K562 (cell line): Measurements from ENCODE around the gene ANO1. TPM values are rescaled to one million over a fixed set of nuclear protein-coding genes. Genes with fewer than 3 reads are reported as not detected.

Experiments used
- ATAC-seq: fragments of 200-7000 bp; cut with Tn5 transposase; 3 replicates; pipeline ENCODE4 v1.9.1; 2020; ENCODE audit warnings: moderate library complexity
- BruUV-seq: library from RNA; stranded (reverse); fragments of 400-500 nt; replicated peaks from 2 replicates; lab custom pipeline; 2021; lab: Mats Ljungman, UMichigan
- CTCF ChIA-PET: fragments of 300-600 bp; formaldehyde crosslinking; extraction: SDS; loops from one replicate; lab custom pipeline; 2021; ENCODE audit warnings: low intra/inter-chr PET ratio; lab: Yijun Ruan, JAX
- POLR2A ChIA-PET: fragments of 300-600, 350-650 bp; sonication (Branson Sonifier 250); formaldehyde crosslinking; extraction: SDS; loops from one replicate; lab custom pipeline; 2021; ENCODE audit warnings: antibody characterized with exemption, inconsistent platforms; lab: Yijun Ruan, JAX
- DNase-seq, 4 experiments: peaks; one replicate each; pipeline versions ENCODE4 v3.0.0 to v3.0.0-alpha.2; 2011 to 2018; ENCODE audit warnings: low spot score in 3 of 4, mixed read lengths in 3 of 4; ENCODE audit errors: extremely low read depth in 1 of 4
- FAIRE-seq: peaks from 2 replicates; lab custom pipeline; 2011; peaks lifted over from hg19 to GRCh38; lab: Jason Lieb, UNC
- H2AFZ ChIP-seq: 2 replicates; pipeline ENCODE4 v1.6.0; 2011; ENCODE audit warnings: low read depth, low read length, control low read depth, inconsistent platforms
- H3K27ac ChIP-seq: fragments of 200-600 bp; 3 replicates; pipeline ENCODE4 v1.8.0; 2011; ENCODE audit warnings: low read depth, mild to moderate bottlenecking, control low read depth, inconsistent platforms, low read length, moderate library complexity, mixed read lengths; ENCODE audit errors: extremely low read depth
- H3K27me3 ChIP-seq, 2 experiments: fragments of 300-600 bp in 1 of 2; 2 replicates in 1 of 2; 3 replicates in 1 of 2; pipeline versions ENCODE4 v1.6.0 to v1.8.0; 2011; ENCODE audit warnings: inconsistent platforms in 2 of 2, low read length in 2 of 2, mild to moderate bottlenecking in 1 of 2, mixed read lengths in 1 of 2, moderate library complexity in 1 of 2; ENCODE audit not compliant: control insufficient read depth in 2 of 2, insufficient read depth in 2 of 2
- H3K36me3 ChIP-seq: fragments of 300-600 bp; 3 replicates; pipeline ENCODE4 v1.8.0; 2011; ENCODE audit warnings: mild to moderate bottlenecking, low read length, inconsistent platforms; ENCODE audit not compliant: control insufficient read depth, insufficient read depth
- H3K4me1 ChIP-seq, 2 experiments: fragments of 200-600 bp in 1 of 2; replicated peaks in 1 of 2; 2 replicates in 1 of 2; 3 replicates in 1 of 2; pipeline versions ENCODE4 v1.5.1 to v1.8.0; 2011; ENCODE audit warnings: inconsistent platforms in 2 of 2, low read length in 2 of 2, mild to moderate bottlenecking in 1 of 2, mixed read lengths in 1 of 2, moderate library complexity in 1 of 2; ENCODE audit not compliant: control insufficient read depth in 2 of 2, insufficient read depth in 2 of 2
- H3K4me2 ChIP-seq: 2 replicates; pipeline ENCODE4 v1.6.1; 2011; ENCODE audit warnings: low read length, control low read depth, inconsistent platforms, mixed read lengths; ENCODE audit not compliant: insufficient read depth
- H3K4me3 ChIP-seq: fragments of 200-600 bp; sonication (generic), shearing (Covaris generic); 2 replicates; pipeline ENCODE4 v1.5.1; 2016; ENCODE audit warnings: control low read depth, inconsistent platforms
- H3K79me2 ChIP-seq: fragments of 200-600 bp; 3 replicates; pipeline ENCODE4 v1.8.0; 2011; ENCODE audit warnings: low read length, inconsistent platforms; ENCODE audit not compliant: control insufficient read depth, insufficient read depth
- H3K9ac ChIP-seq, 2 experiments: 2 replicates each; pipeline versions ENCODE4 v1.6.0 to v1.6.1; 2011; ENCODE audit warnings: low read depth in 2 of 2, low read length in 2 of 2, control low read depth in 1 of 2, inconsistent platforms in 1 of 2, mild to moderate bottlenecking in 1 of 2, mixed read lengths in 1 of 2; ENCODE audit not compliant: insufficient read depth in 1 of 2
- H3K9me1 ChIP-seq: one replicate; pipeline ENCODE4 v1.6.0; 2011; ENCODE audit warnings: inconsistent platforms, mild to moderate bottlenecking, low read length, moderate library complexity; ENCODE audit not compliant: control insufficient read depth, insufficient read depth
- H3K9me3 ChIP-seq: replicated peaks from 2 replicates; pipeline ENCODE4 v1.5.1; 2011; ENCODE audit warnings: low read depth, low read length, inconsistent platforms; ENCODE audit not compliant: control insufficient read depth, insufficient read depth
- H4K20me1 ChIP-seq: replicated peaks from 2 replicates; pipeline ENCODE4 v1.6.1; 2011; ENCODE audit warnings: low read length, inconsistent platforms, mixed read lengths; ENCODE audit not compliant: control insufficient read depth, insufficient read depth
- ARNT ChIP-seq, 2 experiments: fragments of 450-650 bp; IDR thresholded peaks; 2 replicates each; pipeline ENCODE4 v1.6.1; 2016; ENCODE audit warnings: mild to moderate bottlenecking in 1 of 2
- CREB3 ChIP-seq: fragments of 450-650 bp; conservative IDR thresholded peaks from 2 replicates; pipeline ENCODE4 v1.6.1; 2016; ENCODE audit warnings: missing genetic modification characterization, low read depth, mild to moderate bottlenecking, missing compliant biosample characterization, moderate library complexity
- ELK1 ChIP-seq: sonication (generic); formaldehyde crosslinking; IDR thresholded peaks from 2 replicates; pipeline ENCODE4 v1.8.1; 2022; ENCODE audit warnings: missing genetic modification reagents
- FOXJ2 ChIP-seq: fragments of 200-800 bp; sonication (Bioruptor generic); IDR thresholded peaks from 2 replicates; pipeline ENCODE4 v1.6.1; 2016; ENCODE audit warnings: missing genetic modification characterization, missing compliant biosample characterization
- GATAD2B ChIP-seq: fragments of 450-650 bp; IDR thresholded peaks from 2 replicates; pipeline ENCODE4 v1.6.1; 2017; ENCODE audit warnings: mild to moderate bottlenecking, borderline replicate concordance
- MCM7 ChIP-seq, 2 experiments: fragments of 450-650 bp; IDR thresholded peaks; 2 replicates each; pipeline ENCODE4 v1.6.1; 2016 to 2018
- MED1 ChIP-seq: sonication (generic); formaldehyde crosslinking; IDR thresholded peaks from 2 replicates; pipeline ENCODE4 v1.8.1; 2023; ENCODE audit warnings: missing genetic modification reagents, borderline replicate concordance
- MEF2D ChIP-seq: conservative IDR thresholded peaks from 2 replicates; pipeline ENCODE4 v1.6.1; 2016; ENCODE audit warnings: low read depth, missing genetic modification characterization, missing compliant biosample characterization
- MTA3 ChIP-seq: fragments of 450-650 bp; formaldehyde crosslinking; IDR thresholded peaks from 2 replicates; pipeline ENCODE4 v1.6.1; 2017; ENCODE audit warnings: mild to moderate bottlenecking, borderline replicate concordance
- MXI1 ChIP-seq: IDR thresholded peaks from 2 replicates; pipeline ENCODE4 v1.6.1; 2011; ENCODE audit warnings: low read depth, mild to moderate bottlenecking, improper control_type of control experiment, low read length
- NCOA6 ChIP-seq: fragments of 450-650 bp; IDR thresholded peaks from 2 replicates; pipeline ENCODE4 v1.6.1; 2017; ENCODE audit warnings: mild to moderate bottlenecking
- RHOXF2B ChIP-seq: fragments of 250-450 bp; sonication (Bioruptor Pico); conservative IDR thresholded peaks from 2 replicates; pipeline ENCODE4 v1.5.1; 2021
- TFAM ChIP-seq: fragments of 250-450 bp; sonication (Bioruptor Pico); conservative IDR thresholded peaks from 2 replicates; pipeline ENCODE4 v1.5.0; 2021; ENCODE audit warnings: mild to moderate bottlenecking, moderate library complexity
- ZBTB43 ChIP-seq: sonication (generic); formaldehyde crosslinking; IDR thresholded peaks from 2 replicates; pipeline ENCODE4 v1.8.0; 2023; ENCODE audit warnings: mild to moderate bottlenecking, missing genetic modification reagents
- ZBTB5 ChIP-seq: fragments of 450-650 bp; IDR thresholded peaks from 2 replicates; pipeline ENCODE4 v1.6.1; 2017; ENCODE audit warnings: antibody characterized with exemption
- ZNF12 ChIP-seq: sonication (generic); formaldehyde crosslinking; IDR thresholded peaks from 2 replicates; pipeline ENCODE4 v1.4.0; 2020; ENCODE audit warnings: mild to moderate bottlenecking, missing genetic modification reagents
- ZNF707 ChIP-seq: fragments of 250-450 bp; sonication (Bioruptor Pico); conservative IDR thresholded peaks from 2 replicates; pipeline ENCODE4 v1.8.0; 2022; ENCODE audit warnings: inconsistent platforms, mild to moderate bottlenecking, moderate library complexity
- WGBS: fragments of 100-300 bp; shearing (Covaris generic); methylation state at CpG from one replicate; pipeline ENCODE4 v1.1.6; 2016; ENCODE audit warnings: low coverage, mixed read lengths; ENCODE audit not compliant: insufficient coverage; ENCODE audit errors: missing lambda C conversion rate; 5-methylcytosine and 5-hydroxymethylcytosine counted together
- in situ Hi-C: fragments of 300-500 bp; cut with MboI; formaldehyde crosslinking; loops from 4 replicates; pipeline ENCODE4 v1.15.0; 2018; ENCODE audit warnings: inconsistent platforms, mixed read lengths
- intact Hi-C: fragments of 100-400 bp; cut with micrococcal nuclease; formaldehyde crosslinking; loops from 2 replicates; pipeline ENCODE4 v1.14.2; 2022
- polyA plus RNA-seq, 8 experiments: library from polyadenylated mRNA; depleted of rRNA in 4 of 8; stranded (reverse) in 5 of 8; unstranded in 3 of 8; fragments of >200 nt; fragmentation: Nextera tagmentation in 2 of 8; fragmentation: Illumina TruSeq in 1 of 8; extraction: Ambion mirVana in 2 of 8; extraction: Trizol in 1 of 8; gene quantifications; 2 replicates each; pipeline versions ENCODE4 v1.2.1 to v1.2.3, GENCODE V29; 2011 to 2014; ENCODE audit warnings: inconsistent platforms in 1 of 8, missing spikeins in 1 of 8
- total RNA-seq, 7 experiments: library from RNA; depleted of rRNA in 6 of 7; stranded (reverse); fragments of >200 nt in 6 of 7; fragmentation: Illumina TruSeq in 2 of 7; extraction: Trizol in 2 of 7; gene quantifications; 2 replicates each; pipeline versions ENCODE4 v1.2.1 to v1.2.3, GENCODE V29; 2011 to 2021; ENCODE audit warnings: low replicate concordance in 1 of 7

The ANO1 gene
- total and polyA plus RNA-seq, 9 of the 15 experiments (the other 6 are each of a cell fraction or from before 2014, with no cell fraction given), result not detected

DNA sequence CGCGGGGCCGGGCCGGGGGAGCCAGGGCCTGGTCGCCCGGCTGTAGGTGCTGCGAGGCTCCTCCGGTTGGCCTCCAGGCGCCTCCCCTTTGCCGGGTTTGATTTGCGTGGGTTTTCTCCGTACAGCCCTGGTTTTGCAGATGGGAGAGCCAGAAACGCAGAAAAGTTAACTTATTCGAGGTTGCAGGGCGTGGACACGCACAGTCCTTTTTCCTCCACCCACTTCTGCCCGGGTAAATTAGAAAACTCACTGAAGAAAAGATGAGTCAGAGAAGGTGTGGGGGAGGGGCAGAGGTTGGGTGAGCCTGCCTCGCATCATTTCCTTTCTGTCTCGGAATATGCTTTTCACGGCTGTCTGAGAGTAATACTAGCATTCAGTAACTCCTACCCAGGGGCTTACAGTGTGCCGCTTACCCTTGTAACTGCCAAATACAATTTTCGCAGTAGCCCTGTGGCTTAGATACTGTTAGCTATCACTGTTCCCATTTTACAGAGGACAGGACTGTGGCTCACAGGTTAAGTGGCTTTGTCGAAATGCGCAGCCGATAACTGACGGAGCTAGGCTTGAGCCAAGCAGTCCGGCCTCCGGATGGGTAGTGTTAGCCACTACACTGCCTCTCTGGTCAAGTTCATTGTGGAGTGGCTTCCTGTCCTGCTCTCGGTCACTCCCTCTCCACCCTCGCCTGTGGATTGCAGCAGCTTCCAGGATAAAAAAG lies 125.8 kb downstream of the ANO1 start:
- DNase-seq, result peak; percentile 68 to 92 (median 76)
- intact Hi-C loops, result loop anchor here (10.0 kb wide), 2 partner anchors 191 to 241 kb away; partner anchors contain the start of gene CTTN
- peaks cover 35% of the 10 kb centered on the region for H3K36me3 ChIP-seq
- in situ Hi-C loops, result no loop called here
- H3K79me2 ChIP-seq, result peaks cover 50% of the 10 kb centered on the region
- H3K27me3 ChIP-seq, result peaks cover 0 to 5% of the 10 kb centered on the region in 2 experiments; a peak in 1 of 5 replicates
- WGBS, result under 1% methylated on average over 21 of the region's 30 CpGs
- peak; percentile 79 for ATAC-seq
- peaks cover 27% of the 10 kb centered on the region for H4K20me1 ChIP-seq
- peaks cover 7% of the 10 kb centered on the region for H3K9me1 ChIP-seq
- peak overlapping the region; percentile 94 for H3K4me3 ChIP-seq
- H3K27ac ChIP-seq, result peak overlapping the region; percentile 91
- POLR2A ChIA-PET, result interaction anchor here (0.7 to 2.2 kb wide), 10 partner anchors 9 to 801 kb away, joined by 3 to 6 read pairs (median 4); no protein-coding TSS in a partner anchor
- CTCF ChIA-PET, result interaction anchor here (0.6 kb wide), 1 partner anchor 475 kb away, joined by 4 read pairs; no protein-coding TSS in a partner anchor
- H3K4me1 ChIP-seq, result peaks cover 15 to 37% of the 10 kb centered on the region in 2 experiments; a peak in 4 of 5 replicates
- peak; percentile 96 for FAIRE-seq
- BruUV-seq, result TSS peak; percentile 77
- H3K9ac ChIP-seq, result peak overlapping the region; percentile 88 to 97
- no peaks in the 10 kb centered on the region; the same call in 1 of the 2 replicates for H3K9me3 ChIP-seq
- no peak overlapping the region; the same call in 1 of the 2 replicates for H2AFZ ChIP-seq
- H3K4me2 ChIP-seq, result peak overlapping the region; percentile 97
- no peak for TF ChIP-seq FOXJ2
- TF ChIP-seq ZBTB5, result no peak
- no peak for TF ChIP-seq RHOXF2B (CRISPR knock-in tag)
- no peak for TF ChIP-seq MCM7 (IDR thresholded peaks at IDR 0.05)
- TF ChIP-seq NCOA6, result no peak
- TF ChIP-seq MXI1, result 0 out of 2 replicates have a peak, but pooled peaks have one; percentile 10
- TF ChIP-seq ZNF12 (CRISPR knock-in tag), result 0 out of 2 replicates have a peak, but pooled peaks have one; percentile 11
- TF ChIP-seq MED1 (CRISPR knock-in tag), result no peak
- TF ChIP-seq MEF2D (tag), result no peak
- no peak for TF ChIP-seq TFAM (CRISPR knock-in tag)
- TF ChIP-seq ZNF707 (CRISPR knock-in tag), result 0 out of 2 replicates have a peak, but pooled peaks have one; percentile 31
- TF ChIP-seq ARNT (IDR thresholded peaks at IDR 0.05), result no peak
- peak; percentile 52; the same call in 1 of the 2 replicates for TF ChIP-seq GATAD2B
- no peak for TF ChIP-seq MTA3
- TF ChIP-seq ELK1 (CRISPR knock-in tag), result no peak
- TF ChIP-seq ZBTB43, result no peak
- TF ChIP-seq CREB3 (tag), result no peak
